ENCODE measurements around the gene AGPS. TPM values are rescaled to one million over a fixed set of nuclear protein-coding genes. Genes with fewer than 3 reads are reported as not detected.

Gene AGPS
- polyA plus RNA-seq, 2 of the 4 experiments (the other 2 are of a cell fraction), result 49.8 to 62.1 TPM

GRCh38 chr2:177398290-177398683 is 5.7 kb downstream of the AGPS start (continued):
- TF ChIP-seq ZFP36 (IDR thresholded peaks at IDR 0.05; ENCODE audit: borderline replicate concordance, partially characterized antibody) (no peak), JUNB (IDR thresholded peaks at IDR 0.05) (no peak), MAZ (IDR thresholded peaks at IDR 0.05; ENCODE audit: borderline replicate concordance, low read depth, low read length) (no peak), KDM5A (IDR thresholded peaks at IDR 0.05) (no peak)

GRCh38 chr2:177398791-177399190 is 6.2 kb downstream of the AGPS start:
- FAIRE-seq (no peak), DNase-seq (ENCODE audit: low read depth in 1 of 2, low spot score in 1 of 2) (no peak), ATAC-seq (no peak)
- CTCF ChIA-PET, result no interaction called here
- TF ChIP-seq FOSL2 (IDR thresholded peaks at IDR 0.05) (no peak), FOSL2 (CRISPR knock-in tag; IDR thresholded peaks at IDR 0.05) (no peak), KDM5A (IDR thresholded peaks at IDR 0.05) (no peak), E2F6 (IDR thresholded peaks at IDR 0.05; ENCODE audit: borderline replicate concordance, low read depth) (no peak), JUN (IDR thresholded peaks at IDR 0.05) (no peak), POLR2A (IDR thresholded peaks at IDR 0.05; ENCODE audit: low read length) (no peak), JUNB (IDR thresholded peaks at IDR 0.05) (no peak)
- Histone ChIP-seq H3K4me1 (peaks cover 74% of the 10 kb centered on the region), H3K4me3 (no peak overlapping the region), H3K27ac (peak overlapping the region; percentile 72 to 89), H3K4me2 (peak overlapping the region; percentile 85), H3K9me3 (no peaks in the 10 kb centered on the region)
- WGBS (ENCODE audit: missing lambda C conversion rate), result 95% methylated on average over 1 of the region's 1 CpG
- POLR2A ChIA-PET, result no interaction called here

DNA sequence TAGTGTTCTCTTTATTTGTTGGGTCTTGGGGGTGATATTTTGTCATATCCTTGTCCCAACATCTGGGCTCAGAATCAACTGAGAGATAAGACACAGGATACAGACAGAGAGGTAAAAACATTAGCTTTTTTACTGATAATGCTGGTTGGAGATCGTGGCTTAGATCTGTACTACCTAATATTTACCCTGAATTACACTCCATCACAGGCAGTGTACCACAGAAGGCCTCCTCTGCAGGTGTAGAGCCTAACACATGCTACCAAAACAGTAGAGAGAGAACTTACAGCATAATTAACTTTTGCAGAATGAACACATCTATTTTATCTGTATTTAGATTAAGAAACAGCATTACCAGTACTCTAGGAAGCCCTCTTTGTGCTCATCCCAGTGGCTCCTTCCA is 6.8 kb downstream of the AGPS start:
- 77% methylated on average over 1 of the region's 1 CpG for WGBS (ENCODE audit: missing lambda C conversion rate)
- TF ChIP-seq EHMT2 (IDR thresholded peaks at IDR 0.05; ENCODE audit: low read depth) (no peak), ZNF302 (CRISPR knock-in tag; IDR thresholded peaks at IDR 0.05) (no peak), SREBF2 (IDR thresholded peaks at IDR 0.05) (no peak), HDAC2 (IDR thresholded peaks at IDR 0.05) (no peak), USF2 (IDR thresholded peaks at IDR 0.05) (no peak), HMGXB4 (CRISPR knock-in tag; IDR thresholded peaks at IDR 0.05; ENCODE audit: borderline replicate concordance) (no peak), CHD4 (IDR thresholded peaks at IDR 0.05; ENCODE audit: borderline replicate concordance) (no peak), RNF2 (IDR thresholded peaks at IDR 0.05; ENCODE audit: borderline replicate concordance, low read depth) (no peak), HOXB5 (CRISPR knock-in tag; IDR thresholded peaks at IDR 0.05) (no peak), ZFP36 (IDR thresholded peaks at IDR 0.05; ENCODE audit: borderline replicate concordance, partially characterized antibody) (no peak)
- TF ChIP-seq, protein P1, sequence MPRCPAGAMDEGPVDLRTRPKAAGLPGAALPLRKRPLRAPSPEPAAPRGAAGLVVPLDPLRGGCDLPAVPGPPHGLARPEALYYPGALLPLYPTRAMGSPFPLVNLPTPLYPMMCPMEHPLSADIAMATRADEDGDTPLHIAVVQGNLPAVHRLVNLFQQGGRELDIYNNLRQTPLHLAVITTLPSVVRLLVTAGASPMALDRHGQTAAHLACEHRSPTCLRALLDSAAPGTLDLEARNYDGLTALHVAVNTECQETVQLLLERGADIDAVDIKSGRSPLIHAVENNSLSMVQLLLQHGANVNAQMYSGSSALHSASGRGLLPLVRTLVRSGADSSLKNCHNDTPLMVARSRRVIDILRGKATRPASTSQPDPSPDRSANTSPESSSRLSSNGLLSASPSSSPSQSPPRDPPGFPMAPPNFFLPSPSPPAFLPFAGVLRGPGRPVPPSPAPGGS (IDR thresholded peaks at IDR 0.05), result no peak
- ChIA-PET CTCF (no interaction called here), POLR2A (no interaction called here)
- no peaks in the 10 kb centered on the region for H3K9me3 ChIP-seq
- ATAC-seq (no peak), DNase-seq (ENCODE audit: low read depth in 1 of 2, low spot score in 1 of 2) (no peak), FAIRE-seq (no peak)
- peak overlapping the region in 1 of 2 experiments; percentile 89; a peak in 4 of 6 replicates for H3K27ac ChIP-seq
- H3K4me1 ChIP-seq, result peaks cover 73% of the 10 kb centered on the region
- H3K4me2 ChIP-seq, result peak overlapping the region; percentile 85
- no peak overlapping the region for H3K4me3 ChIP-seq
